Stimulated activated naive CD4-positive, alpha-beta T cell (primary cell): ENCODE data around the gene RPS6KA3.
"Not testable (repeated sequence)": the region's sequence is repeated elsewhere in the genome, so short reads cannot be mapped to it uniquely, and the experiment has no call there.

Experiments
- DNase-seq, 6 experiments: peaks; one replicate each; lab custom pipeline; 2025; lab: John Stamatoyannopoulos, UW

RPS6KA3 gene

DNA sequence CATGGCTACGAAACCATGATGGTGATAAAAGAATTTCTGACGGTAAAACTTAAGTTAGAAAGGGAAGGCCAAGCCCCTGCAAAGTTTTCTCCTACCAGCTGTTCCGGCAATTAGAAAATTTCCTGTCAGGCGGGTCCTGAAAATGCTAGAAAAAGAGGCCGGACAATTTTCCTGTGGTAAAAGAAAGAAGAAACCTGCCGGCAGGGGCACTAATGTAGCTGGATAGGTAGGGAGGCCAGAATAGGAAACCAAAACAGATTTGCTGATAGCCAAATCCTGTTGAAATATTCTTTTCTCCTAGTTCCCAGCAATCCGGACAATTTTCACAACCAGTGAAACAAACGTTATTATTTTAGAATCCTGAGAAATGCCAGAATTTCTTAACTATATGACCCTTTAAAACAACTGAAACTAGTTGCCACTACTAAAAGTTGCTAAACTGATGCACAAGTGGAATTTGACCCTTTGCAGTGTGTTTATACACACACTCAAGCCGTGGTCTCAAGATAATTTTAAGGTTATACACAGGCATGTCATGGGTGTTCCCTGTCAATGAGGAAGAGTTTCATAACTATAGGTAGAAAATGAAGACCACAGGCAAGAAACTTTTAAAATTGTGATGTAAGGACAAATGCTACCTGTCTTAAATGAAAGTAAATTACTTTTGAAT is 47.7 kb downstream of the RPS6KA3 start:
- DNase-seq = no peak

DNA sequence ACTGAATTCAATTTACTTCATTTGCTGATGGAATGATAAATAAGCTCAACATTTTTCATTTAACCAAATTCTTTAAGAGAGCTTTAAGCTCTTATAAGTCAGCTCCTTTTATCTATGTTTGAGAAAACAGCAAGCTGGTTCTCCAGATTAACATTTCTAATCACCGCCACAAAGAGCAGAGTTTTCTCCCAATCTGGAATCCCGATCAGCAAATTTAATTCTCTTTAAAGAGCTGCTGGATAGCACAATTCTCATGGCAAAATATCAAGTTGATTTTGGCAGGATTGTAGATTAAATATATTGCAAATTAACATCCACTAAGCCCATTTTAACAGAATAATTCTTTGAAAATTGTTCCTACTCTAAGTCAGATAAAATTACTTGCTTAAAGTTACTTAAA is 48.8 kb downstream of the RPS6KA3 start:
- no peak for DNase-seq

DNA sequence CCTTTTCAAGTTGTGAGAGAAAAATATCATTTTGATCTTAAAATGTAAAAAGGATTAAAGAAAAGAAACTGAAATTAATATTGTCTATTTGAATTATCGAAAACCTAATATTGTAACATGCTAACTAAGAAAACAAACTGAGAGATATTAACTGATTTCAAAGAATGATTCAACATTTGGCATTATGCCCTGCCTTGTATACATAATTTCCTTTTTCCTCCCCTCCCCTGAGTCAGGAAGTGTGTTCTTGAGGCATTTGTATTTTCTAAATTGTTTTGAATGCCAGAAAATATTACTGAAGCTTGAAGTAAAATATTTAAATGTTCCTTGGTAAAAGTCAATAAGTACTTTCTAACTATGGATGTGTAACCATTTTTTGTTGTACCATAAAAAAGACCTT is 49.4 kb downstream of the RPS6KA3 start:
- DNase-seq = no peak

DNA sequence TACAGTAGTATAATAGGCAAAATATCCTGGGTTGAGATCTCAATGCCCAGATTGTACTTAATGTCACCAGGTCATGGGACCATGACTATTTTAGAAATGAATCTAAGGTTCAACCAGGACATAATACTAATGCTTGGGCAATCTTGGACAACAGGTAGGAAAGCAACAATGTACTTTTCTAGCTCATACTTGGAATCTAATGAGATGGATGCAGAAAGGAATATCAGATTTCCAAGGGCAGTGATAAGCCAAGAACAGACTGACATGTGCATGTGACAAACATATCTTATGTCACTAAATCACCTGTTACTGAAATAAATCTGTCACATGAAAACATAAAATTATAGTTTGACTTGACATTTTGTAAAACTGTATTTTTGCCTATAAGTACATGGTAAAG is 51.1 kb downstream of the RPS6KA3 start:
- no peak for DNase-seq

DNA sequence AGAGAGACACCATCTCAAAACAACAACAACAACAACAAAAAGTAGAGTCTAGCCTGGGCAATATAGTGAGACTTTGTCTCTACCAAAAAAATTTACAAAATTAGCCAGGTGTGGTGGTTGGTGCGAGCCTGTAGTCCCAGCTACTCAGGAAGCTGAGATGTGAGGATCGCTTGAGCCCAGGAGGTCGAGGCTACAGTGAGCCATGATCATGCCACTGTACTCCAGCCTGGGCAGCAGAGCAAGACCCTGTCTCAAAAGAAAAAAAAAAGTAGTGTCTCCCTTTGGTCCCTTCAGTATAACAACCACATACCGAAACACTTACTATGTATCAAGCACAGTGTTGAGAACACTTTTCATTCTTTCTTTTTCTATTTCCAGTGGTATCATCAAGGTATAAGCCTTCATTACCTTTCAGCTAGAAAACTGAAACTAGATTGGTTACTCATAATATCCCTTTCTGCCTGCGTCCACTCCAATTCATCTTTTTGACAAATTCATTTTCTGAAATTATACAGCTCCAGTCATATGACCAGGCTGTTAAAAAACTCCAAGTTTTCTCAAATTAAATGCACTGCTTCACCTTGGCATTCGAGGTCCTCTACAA is 54.1 kb downstream of the RPS6KA3 start:
- DNase-seq = no peak

DNA sequence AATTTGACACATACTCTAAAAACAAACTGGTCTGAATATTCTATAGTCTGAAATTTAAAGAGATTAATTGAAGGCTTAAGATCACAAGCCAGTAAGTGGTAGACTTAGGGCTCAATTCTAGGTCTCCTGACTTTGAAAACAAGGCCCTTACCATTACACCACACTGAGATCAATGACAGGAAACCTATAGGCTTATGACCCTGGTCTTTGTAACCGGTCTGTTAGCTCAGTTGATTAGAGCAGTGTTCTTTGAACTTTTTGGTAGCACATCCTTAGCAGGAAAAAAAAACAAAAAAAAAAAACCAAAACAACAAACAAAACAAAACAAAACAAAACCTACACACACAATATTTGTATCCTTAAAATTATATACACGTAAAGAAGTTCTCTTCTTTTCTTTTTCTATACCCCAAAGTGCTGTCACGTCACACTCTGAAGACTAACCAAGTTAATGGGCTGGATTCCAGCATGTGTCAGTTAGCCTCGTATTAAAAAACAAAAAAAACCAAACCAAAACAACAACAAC is 55.4 kb downstream of the RPS6KA3 start:
- DNase-seq = no peak

DNA sequence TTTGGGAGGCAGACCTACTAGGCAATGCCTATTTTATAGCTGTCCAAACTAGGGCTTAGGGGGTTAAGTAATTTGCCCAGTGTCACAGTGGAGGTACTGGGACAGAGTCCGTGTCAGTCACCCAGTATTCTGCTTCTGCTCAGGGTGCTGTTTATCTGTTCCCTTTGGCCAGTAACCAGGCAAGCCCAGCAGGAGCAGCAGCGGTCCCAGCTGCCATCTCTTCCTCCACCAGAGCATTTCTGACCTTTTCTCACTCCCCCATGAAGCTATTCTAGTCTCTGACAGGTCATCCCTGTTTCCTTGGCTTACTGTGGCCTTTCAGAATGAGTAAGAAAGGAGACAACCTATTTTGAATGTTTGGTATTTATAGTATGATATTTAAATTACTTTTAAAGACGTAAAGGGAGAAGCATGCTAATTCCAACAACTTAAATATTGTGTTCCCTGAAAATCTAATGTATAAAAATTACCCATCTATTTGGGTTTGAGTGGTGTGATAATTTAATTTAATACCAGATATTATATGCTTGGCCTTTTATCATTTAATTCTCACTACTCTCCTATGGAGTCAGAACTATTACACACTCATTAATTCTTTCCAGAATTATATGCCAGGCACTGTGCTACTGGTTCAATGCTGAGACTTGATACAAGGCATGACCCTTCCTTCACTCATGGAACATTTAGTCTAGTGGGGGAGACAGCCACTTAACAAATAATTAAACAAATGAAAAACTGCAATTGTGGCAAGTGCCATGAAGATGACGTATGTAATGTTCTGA is 60.6 kb downstream of the RPS6KA3 start:
- no peak for DNase-seq

DNA sequence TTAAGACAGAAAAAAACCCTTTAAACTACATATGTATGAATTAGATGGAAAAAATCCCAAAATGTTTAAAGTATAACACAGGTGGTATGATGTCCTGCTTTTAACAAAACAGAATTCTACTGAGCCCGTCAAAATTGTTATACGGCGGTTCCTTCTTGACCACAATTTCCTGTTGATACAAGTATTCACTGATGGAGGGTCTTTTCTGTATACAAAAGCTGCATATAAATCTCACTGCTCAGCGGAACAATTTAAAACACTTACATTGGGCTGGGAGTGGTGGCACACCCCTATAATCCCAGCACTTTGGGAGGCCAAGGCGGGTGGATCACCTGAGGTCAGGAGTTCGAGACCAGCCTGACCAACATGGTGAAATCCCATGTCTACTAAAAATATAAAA is 62.4 kb downstream of the RPS6KA3 start:
- DNase-seq = no peak

DNA sequence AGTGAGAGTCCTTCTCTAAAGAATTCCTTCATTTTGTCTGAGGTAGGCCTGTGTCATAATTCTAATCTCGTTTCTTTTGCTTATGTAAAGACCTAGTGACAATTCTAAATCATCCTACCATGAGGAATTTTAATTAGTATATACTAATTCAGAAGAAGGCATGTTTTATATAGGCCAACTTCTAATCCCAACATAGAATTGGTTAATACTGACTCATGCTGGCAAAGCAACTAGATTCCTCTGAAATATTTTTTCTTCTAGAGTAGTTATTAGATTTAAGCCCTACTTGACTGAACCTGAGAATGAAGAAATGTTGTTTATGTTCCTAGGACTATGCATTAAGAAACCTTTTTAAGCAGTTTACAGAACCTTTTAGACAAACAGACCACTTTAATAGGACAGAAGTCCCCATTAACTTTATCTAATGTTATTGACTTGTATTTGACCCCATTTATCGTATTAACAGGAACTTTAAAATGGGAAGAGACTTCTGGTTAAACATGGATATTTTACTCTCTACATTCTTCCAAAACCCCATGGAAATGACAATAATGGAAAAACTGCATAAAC is 69.0 kb downstream of the RPS6KA3 start:
- no peak for DNase-seq

DNA sequence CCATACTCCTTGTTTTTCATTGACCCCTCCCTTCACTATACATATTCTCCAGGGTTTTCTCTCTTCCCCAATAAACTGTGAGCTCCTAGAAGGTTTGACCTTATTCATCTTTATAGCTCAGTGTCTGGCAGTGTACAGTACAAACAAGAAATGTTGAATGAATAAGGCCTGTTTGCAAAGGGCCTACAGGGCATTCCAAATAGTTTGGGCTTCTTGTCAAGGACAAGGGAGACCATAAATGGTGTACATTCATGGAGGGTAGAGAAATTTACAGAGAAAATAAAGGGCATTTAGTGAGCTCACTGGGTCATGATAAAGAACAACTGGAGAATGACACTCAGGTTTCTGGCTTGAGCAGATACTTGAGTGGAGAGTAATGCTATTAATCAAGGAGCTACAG is 77.5 kb downstream of the RPS6KA3 start:
- DNase-seq = no peak

DNA sequence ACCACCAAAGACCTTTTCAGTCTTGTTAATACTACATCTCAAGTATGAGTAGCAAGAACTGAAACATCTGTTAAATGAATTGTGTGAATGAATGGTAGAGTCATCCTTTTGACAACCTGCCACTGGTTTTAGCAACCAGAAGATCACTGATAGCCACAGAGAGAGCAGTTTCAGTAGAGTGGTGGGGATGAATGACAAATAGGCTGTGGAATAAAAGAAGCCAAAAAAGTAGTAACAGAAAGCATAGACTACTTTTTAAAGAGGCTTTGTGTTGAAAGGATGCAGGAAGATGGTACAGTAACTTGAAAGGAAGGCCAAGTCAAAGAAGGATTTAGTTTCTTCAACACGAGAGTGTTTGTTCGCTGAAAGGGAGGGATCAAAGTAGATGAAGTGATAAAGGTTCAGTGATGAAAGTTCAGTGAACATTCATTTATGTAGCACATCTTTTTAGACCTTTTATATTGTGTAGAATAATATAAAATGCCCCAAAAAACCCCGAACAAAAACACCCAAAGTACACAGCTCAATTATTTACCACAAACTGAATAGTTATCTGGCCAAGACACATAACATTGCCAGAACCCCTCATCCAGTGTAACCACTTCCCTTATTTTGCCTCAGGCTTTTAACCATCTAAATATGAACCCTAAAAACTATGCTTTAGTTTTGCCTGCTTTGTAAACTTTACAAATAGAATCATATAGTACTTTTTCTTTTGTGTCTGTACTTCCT is 84.9 kb downstream of the RPS6KA3 start:
- DNase-seq = no peak

DNA sequence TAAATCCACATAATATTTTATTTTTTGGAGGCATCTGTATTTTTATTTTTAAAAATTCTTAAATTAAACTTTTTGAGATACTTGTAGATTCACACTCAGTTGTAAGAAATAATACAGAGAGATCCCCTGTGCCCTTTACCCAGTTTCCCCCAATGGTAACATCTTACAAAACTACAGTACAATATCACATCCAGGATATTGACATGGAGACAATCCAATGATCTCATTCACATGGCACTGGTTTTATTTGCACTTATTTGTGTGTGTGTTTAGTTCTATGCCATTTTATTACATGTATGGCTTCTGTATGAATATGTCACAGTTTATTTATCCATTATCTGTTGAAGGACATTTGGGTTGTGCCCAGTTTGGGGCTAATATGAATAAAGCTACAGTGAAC is 89.6 kb downstream of the RPS6KA3 start:
- DNase-seq = no peak

DNA sequence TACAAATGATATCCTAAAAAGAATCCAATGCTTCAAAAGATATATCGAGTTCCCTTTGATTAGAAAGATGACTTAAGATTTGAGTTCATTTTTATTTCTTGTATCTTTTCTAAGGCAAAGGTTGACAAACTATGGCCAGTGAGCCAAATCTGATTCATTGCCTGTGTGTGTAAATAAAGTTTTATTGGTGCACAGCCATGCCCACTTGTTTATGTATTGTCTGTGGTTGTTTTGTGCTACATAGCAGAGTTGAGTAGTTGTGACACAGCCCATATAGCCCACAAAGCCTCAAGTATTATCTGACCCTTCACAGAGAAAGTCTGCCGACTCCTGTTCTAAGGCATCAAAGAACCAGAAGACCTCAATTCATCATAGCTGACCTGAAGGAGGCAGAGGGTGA is 92.9 kb downstream of the RPS6KA3 start:
- no peak for DNase-seq

DNA sequence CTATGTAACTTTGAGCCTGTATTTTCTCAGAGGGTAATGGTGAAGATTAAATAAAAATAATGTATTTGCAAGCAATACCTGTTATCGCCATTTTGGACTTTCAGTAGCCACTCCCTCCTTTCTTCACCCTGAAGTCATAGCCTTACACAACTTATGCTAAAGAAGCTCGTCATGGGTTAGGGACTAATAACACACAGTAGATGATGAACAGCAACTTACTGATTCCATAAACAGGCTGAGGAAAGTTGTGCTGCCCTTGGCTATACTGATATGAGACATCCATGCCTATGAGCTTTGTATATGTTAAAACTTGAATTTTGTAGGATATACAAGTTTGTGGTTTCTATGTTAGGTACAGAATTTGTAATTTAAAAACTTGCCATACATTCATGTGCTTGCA is 93.4 kb downstream of the RPS6KA3 start:
- no peak for DNase-seq

DNA sequence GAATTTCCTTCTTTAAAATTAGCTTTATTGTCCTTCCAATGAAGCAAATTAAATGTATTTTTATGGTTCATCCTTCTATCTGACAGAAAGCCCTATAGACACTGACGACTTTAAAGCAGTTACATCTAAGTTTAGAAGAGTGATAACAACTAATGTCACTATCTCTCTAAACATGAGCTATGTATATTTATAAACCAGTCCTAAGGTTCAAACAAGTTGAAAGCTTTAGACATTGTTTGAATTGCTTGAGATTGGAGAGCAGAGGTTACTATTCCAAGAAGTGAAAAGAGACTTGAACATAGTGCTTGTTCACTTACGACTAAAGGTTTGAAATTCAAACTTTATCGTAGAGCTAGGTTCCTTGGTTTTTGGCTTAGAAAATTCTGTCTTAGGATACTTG is 94.8 kb downstream of the RPS6KA3 start:
- no peak for DNase-seq

DNA sequence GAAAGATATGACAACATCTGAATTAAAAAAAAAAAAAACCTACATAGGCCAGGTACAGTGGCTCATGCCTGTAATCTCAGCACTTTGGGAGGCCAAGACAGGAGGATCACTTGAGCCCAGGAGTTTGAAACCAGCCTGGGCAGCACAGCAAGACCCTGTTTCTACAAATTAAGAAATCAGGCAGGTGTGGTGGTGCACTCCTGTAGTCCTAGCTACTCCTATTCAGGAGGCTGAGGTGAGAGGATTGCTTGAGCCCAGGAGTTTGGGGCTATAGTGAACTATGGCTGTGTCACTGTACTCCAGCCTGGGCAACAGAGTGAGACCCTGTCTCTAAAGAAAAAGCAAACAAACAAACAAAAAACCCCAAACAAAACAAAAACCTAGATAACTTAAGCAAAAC is 104.2 kb downstream of the RPS6KA3 start:
- DNase-seq = not testable (repeated sequence)

DNA sequence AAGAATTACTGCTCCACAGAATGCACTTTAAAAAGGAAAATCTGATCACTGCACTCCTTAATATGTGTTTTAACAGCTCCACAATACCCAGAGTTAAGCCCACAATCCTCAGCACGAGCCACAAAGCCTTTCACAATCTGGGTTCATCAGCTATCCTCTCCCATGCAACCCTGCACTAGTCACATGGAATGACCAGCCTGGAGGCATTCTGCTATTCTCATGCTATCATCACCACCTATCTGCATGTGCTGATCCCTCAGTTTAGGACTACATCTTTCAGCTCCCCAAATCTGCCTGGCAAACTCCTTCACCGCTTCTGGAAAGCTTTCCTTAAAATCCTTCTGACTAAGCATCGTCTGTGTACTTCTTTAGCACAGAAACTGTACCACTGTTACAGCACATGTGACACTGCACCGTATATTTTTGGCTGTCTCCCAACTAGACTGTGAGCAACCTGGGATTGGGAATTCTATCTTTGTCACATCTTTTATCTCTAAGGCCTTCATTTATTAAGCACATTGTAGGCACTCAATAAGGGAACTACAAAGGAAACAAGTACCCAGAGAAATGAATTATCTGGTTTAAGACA is 106.8 kb downstream of the RPS6KA3 start:
- DNase-seq = no peak

DNA sequence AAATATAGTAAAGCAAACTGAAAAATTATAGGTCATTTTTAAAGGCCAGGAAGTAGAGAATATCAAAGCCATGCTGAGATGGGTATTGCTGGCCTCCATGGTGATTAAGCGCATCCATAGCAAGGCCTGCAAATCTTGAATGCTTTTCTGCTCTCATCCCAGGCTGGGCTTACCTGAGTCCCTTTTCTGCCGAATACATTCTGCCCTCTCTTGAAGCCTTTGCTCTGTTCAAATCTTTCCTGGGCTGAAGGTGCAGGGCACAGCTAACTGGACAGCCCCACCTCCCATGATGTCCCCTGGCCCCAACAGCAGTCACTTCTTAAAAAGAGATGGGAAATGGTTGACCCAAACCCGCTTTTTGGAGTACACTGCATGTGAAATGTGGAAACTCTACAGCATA is 115.0 kb downstream of the RPS6KA3 start:
- no peak for DNase-seq

DNA sequence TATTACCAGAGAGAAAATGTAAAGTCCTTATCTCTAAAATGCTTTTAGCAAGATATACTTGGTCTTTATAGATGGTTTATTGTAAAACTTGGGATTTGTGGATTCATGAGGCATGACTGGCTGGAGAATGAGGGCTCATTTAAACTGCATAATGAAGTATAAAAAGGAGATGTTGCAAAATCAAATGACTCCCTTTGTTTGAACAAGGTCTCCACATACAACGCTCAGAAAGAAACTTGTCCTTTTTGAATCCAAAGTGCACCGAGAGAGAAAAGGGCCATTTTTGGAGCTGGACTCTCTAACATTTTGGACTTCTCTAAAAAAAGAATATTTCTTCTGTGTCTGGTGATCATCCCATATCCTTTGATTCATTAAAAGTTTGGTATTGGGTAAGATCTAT is 117.4 kb downstream of the RPS6KA3 start:
- no peak for DNase-seq

DNA sequence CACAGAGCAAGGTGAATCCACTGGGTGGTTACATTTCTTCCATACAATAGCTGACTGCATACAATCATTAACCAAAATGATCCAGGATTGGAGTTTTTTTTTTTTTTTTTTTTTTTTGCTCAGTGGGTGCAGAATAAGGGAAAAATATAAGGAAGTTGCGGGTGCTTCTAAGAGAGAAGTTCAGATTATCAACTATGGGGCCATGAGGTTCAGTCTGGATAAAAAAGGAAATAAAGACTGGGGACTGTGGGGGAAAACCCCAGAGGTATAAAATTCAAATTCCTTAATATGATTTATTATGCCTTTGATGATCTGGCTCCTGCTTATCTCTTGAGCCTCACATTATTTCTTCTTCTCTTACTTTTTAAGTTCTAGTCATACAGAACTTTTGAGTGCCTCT is 119.1 kb downstream of the RPS6KA3 start:
- no peak for DNase-seq

DNA sequence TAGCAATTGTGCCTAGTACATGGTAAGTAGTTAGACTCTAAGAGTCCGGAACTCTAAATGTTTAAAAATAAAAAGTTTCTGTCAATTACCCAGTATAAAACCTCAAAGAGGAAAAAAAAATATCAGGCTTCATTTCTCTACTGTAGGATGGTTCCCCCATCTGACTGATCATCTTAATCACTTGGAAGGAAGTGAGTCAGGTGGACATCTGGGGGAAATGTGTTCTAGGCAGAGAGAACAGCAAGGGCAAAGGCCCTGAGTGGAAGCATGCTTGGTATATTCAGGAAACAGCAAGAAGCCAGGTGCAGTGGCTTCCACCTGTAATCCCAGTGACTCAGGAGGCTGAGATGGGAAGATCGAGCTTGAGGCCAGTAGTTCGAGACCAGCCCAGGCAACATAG is 122.2 kb downstream of the RPS6KA3 start:
- DNase-seq = no peak

DNA sequence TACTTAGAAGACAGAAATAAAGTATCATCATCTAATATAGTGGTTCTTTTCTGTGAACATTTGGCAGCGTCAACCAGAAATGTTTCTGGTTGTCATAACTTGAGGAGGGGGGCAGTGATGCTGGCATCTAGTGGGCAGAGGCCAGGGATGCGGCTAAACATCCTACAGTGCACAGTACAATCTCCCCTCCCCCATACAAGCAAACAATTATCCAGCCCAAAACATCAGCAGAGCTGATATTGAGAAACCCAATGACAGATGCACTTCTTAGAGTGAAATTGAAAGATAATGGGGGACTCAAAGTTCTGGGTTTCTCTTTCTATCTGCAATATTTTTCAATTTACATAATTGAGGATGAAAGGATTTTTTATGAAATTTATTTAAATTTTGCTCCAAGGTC is 123.1 kb downstream of the RPS6KA3 start:
- DNase-seq = no peak
